Thyroid gland (tissue), 4 donors: ENCODE data around the gene CD79B.

Experiments
- CTCF ChIP-seq, 6 experiments: fragments of 200-600 bp in 3 of 6; fragments of 450-650 bp in 3 of 6; sonication (generic) in 3 of 6; IDR thresholded peaks; one replicate each; pipeline ENCODE4 v1.5.1; 2016 to 2019; ENCODE audit warnings: antibody characterized with exemption in 6 of 6, mild to moderate bottlenecking in 2 of 6, inconsistent platforms in 1 of 6, moderate library complexity in 1 of 6
- POLR2A ChIP-seq, 2 donors: fragments of 450-650 bp; IDR thresholded peaks; one replicate each; pipeline ENCODE4 v1.6.1; 2017; ENCODE audit warnings: antibody characterized with exemption in 2 of 2, mild to moderate bottlenecking in 2 of 2, moderate library complexity in 1 of 2

- TF ChIP-seq CTCF (IDR thresholded peaks at IDR 0.05) (no peak), POLR2A (IDR thresholded peaks at IDR 0.05) (no peak)
Measured at GRCh38 chr17:63947711-63948330, 15.7 kb upstream of the CD79B start.
